Mucosa of stomach (tissue), 1 donor: ENCODE data around the gene ACTA1.
"Not testable (repeated sequence)": the region's sequence is repeated elsewhere in the genome, so short reads cannot be mapped to it uniquely, and the experiment has no call there.

Source experiments
- H3K27me3 ChIP-seq: one replicate; pipeline ENCODE4 v1.7.0; 2013; ENCODE audit warnings: mild to moderate bottlenecking, low read length; ENCODE audit not compliant: control insufficient read depth, insufficient read depth
- H3K36me3 ChIP-seq: one replicate; pipeline ENCODE4 v1.7.0; 2013; ENCODE audit warnings: low read length; ENCODE audit not compliant: control insufficient read depth, insufficient read depth
- H3K4me1 ChIP-seq: one replicate; pipeline ENCODE4 v1.7.0; 2013; ENCODE audit warnings: mild to moderate bottlenecking, low read length; ENCODE audit not compliant: control insufficient read depth, insufficient read depth
- H3K4me3 ChIP-seq: one replicate; pipeline ENCODE4 v1.7.0; 2013; ENCODE audit warnings: low read length
- H3K9ac ChIP-seq: one replicate; pipeline ENCODE4 v1.7.0; 2013; ENCODE audit warnings: mild to moderate bottlenecking, low read length, moderate library complexity
- H3K9me3 ChIP-seq: one replicate; pipeline ENCODE4 v1.7.0; 2013; ENCODE audit warnings: mild to moderate bottlenecking, low read length, moderate library complexity; ENCODE audit not compliant: control insufficient read depth
- donor health status: Pancreatic carcinoma.

ACTA1 gene

GRCh38 chr1:229418586-229418985 is 15.3 kb downstream of the ACTA1 start:
- H3K36me3 ChIP-seq, H3K27me3 ChIP-seq: not testable (repeated sequence)

DNA sequence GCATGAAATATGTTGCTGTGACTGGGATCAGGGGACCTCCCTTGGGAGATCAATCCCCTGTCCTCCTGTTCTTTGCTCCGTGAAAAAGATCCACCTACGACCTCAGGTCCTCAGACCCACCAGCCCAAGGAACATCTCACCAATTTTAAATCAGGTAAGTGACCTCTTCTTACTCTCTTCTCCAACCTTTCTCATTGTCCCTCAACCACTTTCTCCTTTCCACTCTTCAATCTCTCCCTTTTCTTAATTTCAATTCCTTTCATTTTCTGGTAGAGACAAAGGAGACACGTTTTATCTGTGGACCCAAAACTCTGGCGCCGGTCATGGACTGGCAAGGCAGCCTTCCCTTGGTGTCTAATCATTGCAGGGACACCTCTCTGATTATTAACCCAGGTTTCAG is 21.1 kb downstream of the ACTA1 start:
- not testable (repeated sequence) for H3K9ac ChIP-seq, H3K4me3 ChIP-seq, H3K9me3 ChIP-seq, H3K36me3 ChIP-seq
- peaks cover 33% of the 10 kb centered on the region for H3K27me3 ChIP-seq
- H3K4me1 ChIP-seq, result peaks cover 22% of the 10 kb centered on the region

More at GRCh38 chr1:229418586-229418985, 15.3 kb downstream of the ACTA1 start:
- H3K9me3 ChIP-seq, H3K4me3 ChIP-seq, H3K4me1 ChIP-seq, H3K9ac ChIP-seq: not testable (repeated sequence)

- H3K36me3 ChIP-seq, result no peaks in the 10 kb centered on the region
- H3K4me1 ChIP-seq, result peaks cover 26% of the 10 kb centered on the region
- no peak overlapping the region for H3K9ac ChIP-seq
- peaks cover 41% of the 10 kb centered on the region for H3K27me3 ChIP-seq
- H3K4me3 ChIP-seq, result no peak overlapping the region
- no peaks in the 10 kb centered on the region for H3K9me3 ChIP-seq
Observed at GRCh38 chr1:229412056-229412455, 21.8 kb downstream of the ACTA1 start.

DNA sequence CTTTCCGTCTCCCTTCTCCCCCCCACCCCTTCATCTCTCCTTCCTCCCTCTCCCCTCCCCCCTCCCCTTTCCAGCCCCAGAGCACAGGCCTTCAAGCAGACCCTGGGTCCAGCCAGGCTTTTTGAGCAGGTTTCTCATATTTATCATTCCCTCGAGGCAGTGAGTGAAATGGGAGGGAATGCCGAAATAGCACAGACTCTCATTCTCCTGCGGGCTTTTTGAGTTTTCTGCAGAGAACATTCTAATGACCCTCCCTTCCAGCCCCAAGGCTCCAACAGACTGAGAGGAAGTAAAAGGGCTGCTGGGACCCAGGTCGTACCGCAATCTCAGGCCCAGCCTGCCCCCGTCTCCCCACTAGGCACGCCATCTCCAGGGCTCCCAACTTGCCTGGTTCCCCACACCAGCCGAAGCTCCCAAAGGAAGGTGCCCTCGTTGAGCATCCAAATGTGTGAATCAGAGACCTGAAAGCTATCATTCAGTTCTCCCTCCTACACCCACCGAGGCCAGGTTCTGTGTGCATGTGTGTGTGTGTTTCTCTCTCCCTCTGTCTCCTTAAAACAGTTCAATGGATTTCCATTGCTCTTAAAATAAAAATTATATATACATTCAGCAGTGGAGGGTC is 22.3 kb downstream of the ACTA1 start:
- no peaks in the 10 kb centered on the region for H3K9me3 ChIP-seq
- H3K4me3 ChIP-seq, result no peak overlapping the region
- peaks cover 27% of the 10 kb centered on the region for H3K4me1 ChIP-seq
- H3K36me3 ChIP-seq, result no peaks in the 10 kb centered on the region
- H3K9ac ChIP-seq, result no peak overlapping the region
- peaks cover 46% of the 10 kb centered on the region for H3K27me3 ChIP-seq

GRCh38 chr1:229410692-229411433 is 23.0 kb downstream of the ACTA1 start:
- H3K4me3 ChIP-seq, result no peak overlapping the region
- no peaks in the 10 kb centered on the region for H3K9me3 ChIP-seq
- no peaks in the 10 kb centered on the region for H3K36me3 ChIP-seq
- no peak overlapping the region for H3K9ac ChIP-seq
- H3K27me3 ChIP-seq, result peaks cover 53% of the 10 kb centered on the region
- peaks cover 27% of the 10 kb centered on the region for H3K4me1 ChIP-seq

DNA sequence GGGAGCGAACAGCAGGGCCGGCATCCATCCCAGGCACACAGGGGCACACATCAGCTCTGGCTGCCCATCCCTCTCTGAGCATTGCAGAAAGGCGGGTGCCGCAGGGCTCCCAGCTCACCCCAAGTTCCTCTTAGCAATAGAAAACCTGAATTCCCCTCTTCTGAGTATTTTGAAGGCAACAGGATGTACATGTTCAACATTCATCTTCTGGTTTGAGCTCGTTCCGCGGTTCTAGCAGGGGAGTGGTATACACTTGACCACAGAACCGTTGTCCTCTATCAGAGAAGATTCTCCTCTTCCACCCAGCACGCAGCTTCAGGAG is 23.6 kb downstream of the ACTA1 start:
- H3K9ac ChIP-seq, result no peak overlapping the region
- H3K27me3 ChIP-seq, result peaks cover 55% of the 10 kb centered on the region
- H3K4me1 ChIP-seq, result peaks cover 27% of the 10 kb centered on the region
- H3K4me3 ChIP-seq, result no peak overlapping the region
- H3K36me3 ChIP-seq, result no peaks in the 10 kb centered on the region
- no peaks in the 10 kb centered on the region for H3K9me3 ChIP-seq

- Histone ChIP-seq H3K9ac (no peak overlapping the region), H3K27me3 (peaks cover 55% of the 10 kb centered on the region), H3K9me3 (no peaks in the 10 kb centered on the region), H3K4me3 (no peak overlapping the region), H3K36me3 (no peaks in the 10 kb centered on the region), H3K4me1 (peaks cover 27% of the 10 kb centered on the region)
Observed at GRCh38 chr1:229409616-229410369, 24.1 kb downstream of the ACTA1 start.

DNA sequence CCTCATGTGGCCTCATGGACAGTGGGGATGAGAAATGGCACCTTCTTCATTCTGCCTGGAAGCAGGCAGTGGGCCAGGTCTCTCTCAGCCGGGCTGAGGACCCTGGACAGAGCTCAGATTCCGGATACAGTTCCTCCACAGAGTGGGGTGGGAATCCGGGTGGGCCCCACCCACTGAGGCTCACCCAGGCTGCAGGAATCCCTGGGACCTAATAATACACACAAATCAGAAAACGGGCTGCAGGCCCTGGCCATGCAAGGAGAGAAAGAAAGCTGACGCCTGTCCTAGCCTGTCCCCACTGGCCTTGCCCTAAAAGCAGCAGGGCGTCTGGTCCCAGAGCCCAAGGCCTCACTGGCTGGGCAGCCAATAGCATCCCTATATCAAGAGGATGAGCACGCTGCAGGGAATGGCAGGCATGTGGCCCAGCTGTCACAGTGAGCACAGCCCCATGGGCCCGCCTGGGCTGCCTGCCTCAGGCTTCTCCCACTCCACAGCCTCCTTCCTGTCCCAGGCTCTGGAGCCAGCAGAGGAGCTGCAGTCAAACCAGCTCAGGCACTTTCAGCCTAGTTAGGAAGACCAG is 25.3 kb downstream of the ACTA1 start:
- Histone ChIP-seq H3K9ac (no peak overlapping the region), H3K27me3 (peaks cover 58% of the 10 kb centered on the region), H3K4me3 (no peak overlapping the region), H3K4me1 (peaks cover 27% of the 10 kb centered on the region), H3K36me3 (no peaks in the 10 kb centered on the region), H3K9me3 (no peaks in the 10 kb centered on the region)

DNA sequence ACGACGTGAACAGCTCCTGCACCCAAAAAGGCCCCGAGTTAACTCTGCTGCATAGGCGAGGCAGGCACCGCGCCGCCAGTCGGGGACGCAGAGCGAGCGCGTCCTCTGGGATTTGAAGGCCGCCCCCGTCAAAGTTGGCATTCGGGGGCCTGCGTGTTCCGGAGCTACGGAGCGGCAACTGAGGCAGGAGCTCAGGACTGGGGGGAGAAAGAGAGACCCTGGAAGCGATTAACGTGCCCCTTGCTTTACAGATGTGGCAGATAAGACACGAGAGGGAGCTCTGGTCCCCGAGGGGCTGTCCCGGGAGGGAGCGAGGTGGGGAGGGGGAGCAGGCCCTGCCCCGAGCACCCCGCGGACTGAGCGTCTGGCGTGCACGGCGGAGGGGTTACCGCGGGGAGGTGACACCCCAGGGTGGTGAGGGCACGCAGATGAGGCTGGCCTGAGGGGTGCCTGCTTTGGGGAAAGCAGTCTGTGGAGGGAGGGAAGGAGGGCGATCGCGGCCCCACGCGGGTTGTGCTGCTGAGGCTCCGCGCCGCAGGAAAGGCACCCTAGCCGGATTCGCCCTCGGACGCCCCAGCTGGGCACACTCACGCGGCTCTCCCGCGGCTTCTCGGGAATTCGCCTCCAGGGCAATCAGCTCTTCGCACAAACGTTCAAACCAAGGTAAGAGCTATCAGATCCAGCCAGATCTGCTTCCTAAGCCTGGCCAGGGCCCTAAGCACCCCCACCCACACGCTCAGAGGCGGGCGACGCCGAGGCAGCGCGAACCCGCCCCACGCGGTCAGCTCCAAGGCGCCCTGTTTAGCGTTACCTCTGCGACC is 26.5 kb downstream of the ACTA1 start:
- no peak overlapping the region for H3K4me3 ChIP-seq
- H3K27me3 ChIP-seq, result peaks cover 68% of the 10 kb centered on the region
- no peak overlapping the region for H3K9ac ChIP-seq
- no peaks in the 10 kb centered on the region for H3K9me3 ChIP-seq
- no peaks in the 10 kb centered on the region for H3K36me3 ChIP-seq
- H3K4me1 ChIP-seq, result peaks cover 27% of the 10 kb centered on the region

DNA sequence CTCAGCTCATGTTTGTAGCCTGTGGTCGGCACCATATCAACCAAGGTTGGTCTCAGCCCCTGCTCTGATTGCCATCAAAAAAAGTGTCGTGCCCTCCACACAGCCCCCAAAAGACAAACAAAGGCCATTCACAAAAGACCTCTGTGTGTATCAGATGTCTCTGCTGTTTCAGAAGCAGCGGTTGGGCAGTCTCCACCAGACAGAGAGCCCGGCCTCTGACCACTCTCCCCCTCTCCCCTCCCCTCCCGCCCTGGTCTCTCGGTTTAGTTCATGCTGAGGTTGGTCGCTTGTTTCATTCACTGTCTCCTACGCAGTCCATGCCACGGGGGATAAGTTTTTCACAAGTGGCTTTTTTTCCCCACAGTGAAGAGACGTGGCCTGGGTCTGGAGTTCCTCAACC is 27.1 kb downstream of the ACTA1 start:
- H3K9me3 ChIP-seq, result no peaks in the 10 kb centered on the region
- H3K4me1 ChIP-seq, result peaks cover 25% of the 10 kb centered on the region
- no peak overlapping the region for H3K4me3 ChIP-seq
- H3K27me3 ChIP-seq, result peaks cover 67% of the 10 kb centered on the region
- no peak overlapping the region for H3K9ac ChIP-seq
- no peaks in the 10 kb centered on the region for H3K36me3 ChIP-seq

- H3K36me3 ChIP-seq, result no peaks in the 10 kb centered on the region
- H3K9ac ChIP-seq, result no peak overlapping the region
- no peaks in the 10 kb centered on the region for H3K9me3 ChIP-seq
- peaks cover 54% of the 10 kb centered on the region for H3K27me3 ChIP-seq
- H3K4me1 ChIP-seq, result peaks cover 5% of the 10 kb centered on the region
- no peak overlapping the region for H3K4me3 ChIP-seq
Observed at GRCh38 chr1:229403573-229403972, 30.3 kb downstream of the ACTA1 start.
